MM.1S (cell line): Measurements from ENCODE around the gene AP1B1.

Experiments
- CTCF ChIP-seq: fragments of 300-600 bp; sonication (generic); IDR thresholded peaks from 2 replicates; pipeline ENCODE4 v1.5.1; 2016; ENCODE audit warnings: antibody characterized with exemption, low read length, mixed read lengths
- EZH2 ChIP-seq: fragments of 300-600 bp; sonication (generic); optimal IDR thresholded peaks from 2 replicates; pipeline ENCODE3; 2017; ENCODE audit warnings: low read depth, mild to moderate bottlenecking, antibody characterized with exemption, low read length, mixed read lengths
- EZH2phosphoT487 ChIP-seq: fragments of 300-600 bp; sonication (generic); IDR thresholded peaks from 2 replicates; pipeline ENCODE4 v1.6.1; 2018; ENCODE audit warnings: antibody characterized with exemption, low read length

GRCh38 chr22:29300807-29301601 is 87.4 kb downstream of the AP1B1 start:
- TF ChIP-seq CTCF (no peak), EZH2 (no peak), EZH2phosphoT487 (no peak)
